Measurements from ENCODE around the gene ODC1. TPM values are rescaled to one million over a fixed set of nuclear protein-coding genes. Genes with fewer than 3 reads are reported as not detected.

ODC1 gene
- total RNA-seq, 3 donors from 2014 or later, result 581 to 619 (median 602) TPM

GRCh38 chr2:10404324-10405143 lies 43.6 kb downstream of the ODC1 start:
- Mint-ChIP-seq H3K27me3 (ENCODE audit: low read depth) (no peaks in the 10 kb centered on the region), H3K4me3 (no peak overlapping the region), H3K9me3 (no peaks in the 10 kb centered on the region), H3K4me1 (ENCODE audit: low read depth) (peaks cover 70% of the 10 kb centered on the region), H3K36me3 (ENCODE audit: insufficient read depth) (peaks cover 4% of the 10 kb centered on the region)
- DNase-seq (no peak), ATAC-seq (no peak)

- no peaks in the 10 kb centered on the region for H3K27me3 Mint-ChIP-seq (ENCODE audit: low read depth)
- no peak overlapping the region for H3K4me3 Mint-ChIP-seq
- DNase-seq (no peak), ATAC-seq (no peak)
- peaks cover 53% of the 10 kb centered on the region for H3K4me1 Mint-ChIP-seq (ENCODE audit: low read depth)
- peaks cover 13% of the 10 kb centered on the region for H3K36me3 Mint-ChIP-seq (ENCODE audit: insufficient read depth)
- H3K9me3 Mint-ChIP-seq, result no peaks in the 10 kb centered on the region
Measured at GRCh38 chr2:10402653-10403215, 45.4 kb downstream of the ODC1 start.

GRCh38 chr2:10402062-10402585 lies 46.0 kb downstream of the ODC1 start:
- DNase-seq (no peak), ATAC-seq (no peak)
- Mint-ChIP-seq H3K27me3 (ENCODE audit: low read depth) (no peaks in the 10 kb centered on the region), H3K4me1 (ENCODE audit: low read depth) (peaks cover 47% of the 10 kb centered on the region), H3K9me3 (no peaks in the 10 kb centered on the region), H3K36me3 (ENCODE audit: insufficient read depth) (peaks cover 14% of the 10 kb centered on the region), H3K4me3 (no peak overlapping the region)

- Mint-ChIP-seq H3K4me3 (no peak overlapping the region), H3K36me3 (ENCODE audit: insufficient read depth) (peaks cover 14% of the 10 kb centered on the region), H3K4me1 (ENCODE audit: low read depth) (peaks cover 40% of the 10 kb centered on the region), H3K27me3 (ENCODE audit: low read depth) (no peaks in the 10 kb centered on the region), H3K9me3 (no peaks in the 10 kb centered on the region)
- peak; percentile 17 to 36 for ATAC-seq
- DNase-seq, result no peak
Measured at GRCh38 chr2:10400978-10401951, 46.9 kb downstream of the ODC1 start.

GRCh38 chr2:10400568-10400977 lies 47.6 kb downstream of the ODC1 start:
- Mint-ChIP-seq H3K4me3 (no peak overlapping the region), H3K4me1 (ENCODE audit: low read depth) (peaks cover 38% of the 10 kb centered on the region), H3K9me3 (no peaks in the 10 kb centered on the region), H3K27me3 (ENCODE audit: low read depth) (no peaks in the 10 kb centered on the region), H3K36me3 (ENCODE audit: insufficient read depth) (peaks cover 16% of the 10 kb centered on the region)
- ATAC-seq (peak; percentile 60 to 74), DNase-seq (no peak)

GRCh38 chr2:10400002-10400401 lies 48.1 kb downstream of the ODC1 start:
- Mint-ChIP-seq H3K36me3 (ENCODE audit: insufficient read depth) (peaks cover 18% of the 10 kb centered on the region), H3K4me1 (ENCODE audit: low read depth) (peaks cover 40% of the 10 kb centered on the region), H3K4me3 (no peak overlapping the region), H3K9me3 (no peaks in the 10 kb centered on the region), H3K27me3 (ENCODE audit: low read depth) (no peaks in the 10 kb centered on the region)
- no peak for DNase-seq
- no peak for ATAC-seq

GRCh38 chr2:10399358-10399757 lies 48.8 kb downstream of the ODC1 start:
- Mint-ChIP-seq H3K4me1 (ENCODE audit: low read depth) (peaks cover 42% of the 10 kb centered on the region), H3K27me3 (ENCODE audit: low read depth) (no peaks in the 10 kb centered on the region), H3K36me3 (ENCODE audit: insufficient read depth) (peaks cover 18% of the 10 kb centered on the region), H3K4me3 (no peak overlapping the region), H3K9me3 (no peaks in the 10 kb centered on the region)
- ATAC-seq (no peak), DNase-seq (no peak)

- H3K27me3 Mint-ChIP-seq (ENCODE audit: low read depth), result no peaks in the 10 kb centered on the region
- peaks cover 14% of the 10 kb centered on the region for H3K36me3 Mint-ChIP-seq (ENCODE audit: insufficient read depth)
- ATAC-seq (no peak), DNase-seq (no peak)
- H3K9me3 Mint-ChIP-seq, result no peaks in the 10 kb centered on the region
- H3K4me1 Mint-ChIP-seq (ENCODE audit: low read depth), result peaks cover 41% of the 10 kb centered on the region
- H3K4me3 Mint-ChIP-seq, result no peak overlapping the region
Measured at GRCh38 chr2:10398496-10398895, 49.6 kb downstream of the ODC1 start.

- no peak overlapping the region for H3K4me3 Mint-ChIP-seq
- no peaks in the 10 kb centered on the region for H3K27me3 Mint-ChIP-seq (ENCODE audit: low read depth)
- peaks cover 45% of the 10 kb centered on the region for H3K4me1 Mint-ChIP-seq (ENCODE audit: low read depth)
- DNase-seq (no peak), ATAC-seq (no peak)
- H3K36me3 Mint-ChIP-seq (ENCODE audit: insufficient read depth), result peaks cover 14% of the 10 kb centered on the region
- no peaks in the 10 kb centered on the region for H3K9me3 Mint-ChIP-seq
Measured at GRCh38 chr2:10397878-10398277, 50.2 kb downstream of the ODC1 start.

- DNase-seq (no peak), ATAC-seq (no peak)
- peaks cover 45% of the 10 kb centered on the region for H3K4me1 Mint-ChIP-seq (ENCODE audit: low read depth)
- H3K9me3 Mint-ChIP-seq, result no peaks in the 10 kb centered on the region
- H3K4me3 Mint-ChIP-seq, result no peak overlapping the region
- H3K27me3 Mint-ChIP-seq (ENCODE audit: low read depth), result no peaks in the 10 kb centered on the region
- peaks cover 14% of the 10 kb centered on the region for H3K36me3 Mint-ChIP-seq (ENCODE audit: insufficient read depth)
Measured at GRCh38 chr2:10397297-10397875, 50.7 kb downstream of the ODC1 start.

- Mint-ChIP-seq H3K9me3 (no peaks in the 10 kb centered on the region), H3K36me3 (ENCODE audit: insufficient read depth) (peaks cover 14% of the 10 kb centered on the region), H3K27me3 (ENCODE audit: low read depth) (no peaks in the 10 kb centered on the region), H3K4me1 (ENCODE audit: low read depth) (peaks cover 45% of the 10 kb centered on the region), H3K4me3 (no peak overlapping the region)
- no peak for ATAC-seq
- DNase-seq, result no peak
Measured at GRCh38 chr2:10396464-10396863, 51.7 kb downstream of the ODC1 start.

- Mint-ChIP-seq H3K27me3 (ENCODE audit: low read depth) (no peaks in the 10 kb centered on the region), H3K4me1 (ENCODE audit: low read depth) (peaks cover 43% of the 10 kb centered on the region), H3K36me3 (ENCODE audit: insufficient read depth) (peaks cover 16% of the 10 kb centered on the region), H3K4me3 (no peak overlapping the region), H3K9me3 (no peaks in the 10 kb centered on the region)
- DNase-seq, result no peak
- ATAC-seq, result no peak
Measured at GRCh38 chr2:10395893-10396292, 52.2 kb downstream of the ODC1 start.

- Mint-ChIP-seq H3K4me1 (ENCODE audit: low read depth) (peaks cover 49% of the 10 kb centered on the region), H3K27me3 (ENCODE audit: low read depth) (no peaks in the 10 kb centered on the region), H3K9me3 (no peaks in the 10 kb centered on the region), H3K36me3 (ENCODE audit: insufficient read depth) (peaks cover 13% of the 10 kb centered on the region), H3K4me3 (no peak overlapping the region)
- no peak for DNase-seq
- ATAC-seq, result no peak
Measured at GRCh38 chr2:10393640-10393982, 54.5 kb downstream of the ODC1 start.
